Measurements from ENCODE around the gene KCNK15. TPM values are rescaled to one million over a fixed set of nuclear protein-coding genes. Genes with fewer than 3 reads are reported as not detected.
A peak's percentile ranks its signal among the peaks of the same experiment; 100 is the strongest.

Gene KCNK15
- total and polyA plus RNA-seq, 2 donors (not counting 1 experiment from before 2014, with no cell fraction given): 0.17 TPM; not detected in 1

GRCh38 chr20:44700306-44700705 is 45.4 kb upstream of the KCNK15 start:
- Mint-ChIP-seq H3K4me1 (peaks cover 27% of the 10 kb centered on the region), H3K27ac (peak overlapping the region; percentile 41), H3K4me3 (no peak overlapping the region), H3K9me3 (ENCODE audit: insufficient read depth) (no peaks in the 10 kb centered on the region), H3K27me3 (peaks cover 3% of the 10 kb centered on the region)
- ATAC-seq (ENCODE audit: low read depth): no peak
- intact Hi-C loops (cut with micrococcal nuclease): no loop called here
- Histone ChIP-seq H3K4me2 (replicated peaks; ENCODE audit: low read depth, low read length, poor library complexity, severe bottlenecking) (no peak overlapping the region), H3K36me3 (replicated peaks in 1 of 2; ENCODE audit: control extremely low read depth in 1 of 2, control insufficient read depth in 1 of 2, extremely low read depth in 1 of 2, insufficient read depth in 2 of 2, low read length in 1 of 2) (no peaks in the 10 kb centered on the region), H2AFZ (ENCODE audit: insufficient read depth, low read depth, low read length, poor library complexity, severe bottlenecking) (no peak overlapping the region), H3K79me2 (ENCODE audit: control insufficient read depth, insufficient read depth, low read length) (no peaks in the 10 kb centered on the region), H3K27me3 (replicated peaks in 1 of 4; ENCODE audit: control extremely low read depth in 1 of 4, control insufficient read depth in 3 of 4, insufficient read depth in 4 of 4, low read length in 3 of 4) (peaks cover 0 to 7% (median 0%) of the 10 kb centered on the region in 4 experiments), H3K9ac (ENCODE audit: low read length) (no peak overlapping the region), H3K4me3 (ENCODE audit: control extremely low read depth in 1 of 5, extremely low read depth in 1 of 5, insufficient read depth in 1 of 5, low read depth in 2 of 5, low read length in 4 of 5) (no peak overlapping the region), H3K9me3 (ENCODE audit: control extremely low read depth in 1 of 3, control insufficient read depth in 2 of 3, insufficient read depth in 1 of 3, low read length in 2 of 3) (no peaks in the 10 kb centered on the region), H3K27ac (ENCODE audit: low read length in 2 of 2) (no peak overlapping the region), H4K20me1 (ENCODE audit: control insufficient read depth, insufficient read depth, low read length, poor library complexity, severe bottlenecking) (no peaks in the 10 kb centered on the region), H3K4me1 (ENCODE audit: control insufficient read depth in 2 of 2, insufficient read depth in 2 of 2, low read length in 2 of 2) (peaks cover 7 to 11% of the 10 kb centered on the region in 2 donors)
- 99% methylated on average over 11 of the region's 11 CpGs for WGBS (ENCODE audit: insufficient coverage)
- ChIA-PET CTCF (interaction anchor here (1.3 to 2.2 kb wide), 2 partner anchors 15 to 32 kb away, joined by 3 to 8 read pairs; no protein-coding TSS in a partner anchor), POLR2A (no interaction called here)
- TF ChIP-seq CTCF (IDR thresholded peaks at IDR 0.05) (no peak), EZH2 (IDR thresholded peaks at IDR 0.05; ENCODE audit: borderline replicate concordance, insufficient read depth, low read depth, low read length, poor library complexity, severe bottlenecking) (no peak)
- DNase-seq: no peak

- H3K27ac ChIP-seq (ENCODE audit: low read length in 2 of 2): no peak overlapping the region
- H3K4me1 ChIP-seq (ENCODE audit: control insufficient read depth in 2 of 2, insufficient read depth in 2 of 2, low read length in 2 of 2): peaks cover 7 to 11% of the 10 kb centered on the region in 2 donors
- no peak overlapping the region for H3K4me3 ChIP-seq (ENCODE audit: control extremely low read depth in 1 of 5, extremely low read depth in 1 of 5, insufficient read depth in 1 of 5, low read depth in 2 of 5, low read length in 4 of 5)
- no peak overlapping the region for H3K4me2 ChIP-seq (replicated peaks; ENCODE audit: low read depth, low read length, poor library complexity, severe bottlenecking)
- Mint-ChIP-seq H3K27me3 (peaks cover 5% of the 10 kb centered on the region), H3K9me3 (ENCODE audit: insufficient read depth) (no peaks in the 10 kb centered on the region), H3K27ac (no peak overlapping the region), H3K4me1 (peaks cover 23% of the 10 kb centered on the region), H3K4me3 (no peak overlapping the region)
- WGBS (ENCODE audit: insufficient coverage): 87% methylated on average over 15 of the region's 15 CpGs
- H3K9me3 ChIP-seq (ENCODE audit: control extremely low read depth in 1 of 3, control insufficient read depth in 2 of 3, insufficient read depth in 1 of 3, low read length in 2 of 3): no peaks in the 10 kb centered on the region
- H3K79me2 ChIP-seq (ENCODE audit: control insufficient read depth, insufficient read depth, low read length): no peaks in the 10 kb centered on the region
- ChIA-PET CTCF (interaction anchor here (0.6 to 1.9 kb wide), 3 partner anchors 16 to 31 kb away, joined by 3 to 4 read pairs (median 3); no protein-coding TSS in a partner anchor), POLR2A (no interaction called here)
- H4K20me1 ChIP-seq (ENCODE audit: control insufficient read depth, insufficient read depth, low read length, poor library complexity, severe bottlenecking): no peaks in the 10 kb centered on the region
- no peak for DNase-seq
- no peak for ATAC-seq (ENCODE audit: low read depth)
- intact Hi-C loops (cut with micrococcal nuclease): no loop called here
- H3K27me3 ChIP-seq (replicated peaks in 1 of 4; ENCODE audit: control extremely low read depth in 1 of 4, control insufficient read depth in 3 of 4, insufficient read depth in 4 of 4, low read length in 3 of 4): peaks cover 0 to 7% (median 0%) of the 10 kb centered on the region in 4 experiments
- no peak overlapping the region for H3K9ac ChIP-seq (ENCODE audit: low read length)
- H2AFZ ChIP-seq (ENCODE audit: insufficient read depth, low read depth, low read length, poor library complexity, severe bottlenecking): no peak overlapping the region
- no peaks in the 10 kb centered on the region for H3K36me3 ChIP-seq (replicated peaks in 1 of 2; ENCODE audit: control extremely low read depth in 1 of 2, control insufficient read depth in 1 of 2, extremely low read depth in 1 of 2, insufficient read depth in 2 of 2, low read length in 1 of 2)
- TF ChIP-seq EZH2 (IDR thresholded peaks at IDR 0.05; ENCODE audit: borderline replicate concordance, insufficient read depth, low read depth, low read length, poor library complexity, severe bottlenecking) (no peak), CTCF (IDR thresholded peaks at IDR 0.05) (no peak)
Measured at GRCh38 chr20:44701118-44701857, 44.4 kb upstream of the KCNK15 start.
